K562 (cell line): ENCODE data around the gene USP28. TPM values are rescaled to one million over a fixed set of nuclear protein-coding genes. Genes with fewer than 3 reads are reported as not detected.

ENCODE experiments used
- CBFB ChIP-seq: sonication (generic); formaldehyde crosslinking; IDR thresholded peaks from 2 replicates; pipeline ENCODE4 v1.4.0; 2020; ENCODE audit warnings: mild to moderate bottlenecking, missing genetic modification reagents
- FOS ChIP-seq: IDR thresholded peaks from 3 replicates; pipeline ENCODE4 v1.6.1; 2011; ENCODE audit not compliant: insufficient read length; ENCODE audit errors: extremely low read depth
- FOXJ2 ChIP-seq: fragments of 200-800 bp; sonication (Bioruptor generic); IDR thresholded peaks from 2 replicates; pipeline ENCODE4 v1.6.1; 2016; ENCODE audit warnings: missing genetic modification characterization, missing compliant biosample characterization
- FOXK1 ChIP-seq: sonication (generic); formaldehyde crosslinking; IDR thresholded peaks from 2 replicates; pipeline ENCODE4 v1.8.0; 2022; ENCODE audit warnings: missing genetic modification reagents, mild to moderate bottlenecking, borderline replicate concordance
- PHB ChIP-seq: fragments of 250-450 bp; sonication (Bioruptor Pico); IDR thresholded peaks from 2 replicates; pipeline ENCODE4 v1.5.0; 2021
- RCOR1 ChIP-seq, 2 experiments: IDR thresholded peaks; 2 replicates each; pipeline ENCODE4 v1.6.1; 2012; ENCODE audit warnings: low read depth in 2 of 2, low read length in 2 of 2, borderline replicate concordance in 1 of 2, improper control_type of control experiment in 1 of 2
- SOX6 ChIP-seq: fragments of 450-650 bp; IDR thresholded peaks from 2 replicates; pipeline ENCODE4 v1.6.1; 2014; ENCODE audit warnings: mild to moderate bottlenecking
- WHSC1 ChIP-seq: IDR thresholded peaks from one replicate; pipeline ENCODE4 v1.6.1; 2012; ENCODE audit warnings: low read length, control low read depth, inconsistent platforms
- ZNF133 ChIP-seq: fragments of 250-450 bp; sonication (Bioruptor Pico); IDR thresholded peaks from 2 replicates; pipeline ENCODE4 v1.4.0; 2020; ENCODE audit warnings: mild to moderate bottlenecking
- ZNF57 ChIP-seq: fragments of 450-650 bp; formaldehyde crosslinking; IDR thresholded peaks from 2 replicates; pipeline ENCODE4 v1.4.0; 2020; ENCODE audit warnings: mild to moderate bottlenecking, moderate library complexity
- ZNF696 ChIP-seq: fragments of 250-450 bp; sonication (Bioruptor Pico); conservative IDR thresholded peaks from 2 replicates; pipeline ENCODE4 v1.4.0; 2020; ENCODE audit warnings: mild to moderate bottlenecking, moderate library complexity
- polyA plus RNA-seq, 8 experiments: library from polyadenylated mRNA; depleted of rRNA in 4 of 8; stranded (reverse) in 5 of 8; unstranded in 3 of 8; fragments of >200 nt; fragmentation: Nextera tagmentation in 2 of 8; fragmentation: Illumina TruSeq in 1 of 8; extraction: Ambion mirVana in 2 of 8; extraction: Trizol in 1 of 8; gene quantifications; 2 replicates each; pipeline versions ENCODE4 v1.2.1 to v1.2.3, GENCODE V29; 2011 to 2014; ENCODE audit warnings: inconsistent platforms in 1 of 8, missing spikeins in 1 of 8
- total RNA-seq, 7 experiments: library from RNA; depleted of rRNA in 6 of 7; stranded (reverse); fragments of >200 nt in 6 of 7; fragmentation: Illumina TruSeq in 2 of 7; extraction: Trizol in 2 of 7; gene quantifications; 2 replicates each; pipeline versions ENCODE4 v1.2.1 to v1.2.3, GENCODE V29; 2011 to 2021; ENCODE audit warnings: low replicate concordance in 1 of 7
- TF ChIP-seq, protein P1 (sequence below), 2 experiments: fragments of 450-650 bp in 1 of 2; IDR thresholded peaks; 2 replicates each; pipeline ENCODE4 v1.6.1; 2011 to 2017; ENCODE audit warnings: low read depth in 2 of 2, antibody characterized with exemption in 1 of 2, borderline replicate concordance in 1 of 2, low read length in 1 of 2, mild to moderate bottlenecking in 1 of 2, mixed read lengths in 1 of 2; ENCODE audit not compliant: control insufficient read depth in 1 of 2
- TF ChIP-seq, protein P2 (sequence below): fragments of 450-650 bp; IDR thresholded peaks from 2 replicates; pipeline ENCODE4 v1.6.1; 2016; ENCODE audit warnings: mild to moderate bottlenecking, moderate library complexity

USP28 gene
- total and polyA plus RNA-seq, 9 of the 15 experiments (the other 6 are each of a cell fraction or from before 2014, with no cell fraction given): 3.7 to 42.7 (median 20.3) TPM

DNA sequence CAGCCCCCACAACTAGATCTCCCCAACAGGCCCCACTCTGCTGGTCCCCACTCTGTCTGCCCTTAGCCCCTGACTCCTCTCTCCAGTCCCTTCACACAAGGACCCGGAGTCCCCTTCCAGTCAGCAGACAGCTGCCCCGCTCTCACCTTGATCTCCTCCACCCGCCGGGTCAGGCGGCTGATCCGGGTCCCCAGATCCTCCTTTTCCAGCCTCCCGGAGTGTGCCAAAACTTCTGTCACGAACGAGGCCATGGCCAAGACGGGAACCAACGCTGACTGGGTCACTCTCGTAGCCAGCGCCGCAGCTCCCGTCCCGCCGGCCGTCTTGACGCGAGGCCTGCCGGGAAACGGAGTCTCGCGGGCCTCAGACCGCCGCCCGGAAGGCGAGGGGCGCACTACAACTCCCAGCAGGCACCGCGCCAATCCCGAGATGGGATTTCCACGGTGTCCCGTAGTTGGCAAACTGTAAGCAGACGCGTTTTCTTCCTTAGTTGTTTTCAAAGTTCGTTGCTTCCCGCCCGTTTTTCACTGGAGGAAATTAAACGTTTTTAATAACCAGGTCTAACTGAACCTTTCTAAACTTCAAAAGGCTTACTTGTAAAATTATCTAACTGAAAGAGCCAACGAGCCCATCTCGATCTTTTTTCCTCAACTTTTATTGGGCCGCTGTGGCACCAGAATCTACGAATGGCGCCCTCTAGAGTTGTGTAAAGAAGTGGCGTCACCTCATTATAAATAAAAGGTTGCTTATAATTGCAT lies 101.8 kb downstream of the USP28 start, which contains the start of gene ZW10 (continued):
- TF ChIP-seq, protein P1, sequence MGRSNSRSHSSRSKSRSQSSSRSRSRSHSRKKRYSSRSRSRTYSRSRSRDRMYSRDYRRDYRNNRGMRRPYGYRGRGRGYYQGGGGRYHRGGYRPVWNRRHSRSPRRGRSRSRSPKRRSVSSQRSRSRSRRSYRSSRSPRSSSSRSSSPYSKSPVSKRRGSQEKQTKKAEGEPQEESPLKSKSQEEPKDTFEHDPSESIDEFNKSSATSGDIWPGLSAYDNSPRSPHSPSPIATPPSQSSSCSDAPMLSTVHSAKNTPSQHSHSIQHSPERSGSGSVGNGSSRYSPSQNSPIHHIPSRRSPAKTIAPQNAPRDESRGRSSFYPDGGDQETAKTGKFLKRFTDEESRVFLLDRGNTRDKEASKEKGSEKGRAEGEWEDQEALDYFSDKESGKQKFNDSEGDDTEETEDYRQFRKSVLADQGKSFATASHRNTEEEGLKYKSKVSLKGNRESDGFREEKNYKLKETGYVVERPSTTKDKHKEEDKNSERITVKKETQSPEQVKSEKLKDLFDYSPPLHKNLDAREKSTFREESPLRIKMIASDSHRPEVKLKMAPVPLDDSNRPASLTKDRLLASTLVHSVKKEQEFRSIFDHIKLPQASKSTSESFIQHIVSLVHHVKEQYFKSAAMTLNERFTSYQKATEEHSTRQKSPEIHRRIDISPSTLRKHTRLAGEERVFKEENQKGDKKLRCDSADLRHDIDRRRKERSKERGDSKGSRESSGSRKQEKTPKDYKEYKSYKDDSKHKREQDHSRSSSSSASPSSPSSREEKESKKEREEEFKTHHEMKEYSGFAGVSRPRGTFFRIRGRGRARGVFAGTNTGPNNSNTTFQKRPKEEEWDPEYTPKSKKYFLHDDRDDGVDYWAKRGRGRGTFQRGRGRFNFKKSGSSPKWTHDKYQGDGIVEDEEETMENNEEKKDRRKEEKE (IDR thresholded peaks at IDR 0.05; ENCODE audit: borderline replicate concordance in 1 of 2, control insufficient read depth in 1 of 2, low read depth in 2 of 2, low read length in 1 of 2): no peak
- TF ChIP-seq ZNF57 (CRISPR knock-in tag) (no peak), CBFB (0 out of 2 replicates have a peak, but pooled peaks have one; percentile 42), RCOR1 (IDR thresholded peaks at IDR 0.05; ENCODE audit: borderline replicate concordance in 1 of 2, low read depth in 2 of 2, low read length in 2 of 2) (peak in 1 of 2 experiments; percentile 45; a peak in 2 of 4 replicates), PHB (CRISPR knock-in tag) (no peak), ZNF133 (CRISPR knock-in tag) (no peak), WHSC1 (no peak), FOS (no peak), FOXK1 (CRISPR knock-in tag) (no peak), ZNF696 (CRISPR knock-in tag) (no peak), SOX6 (no peak), FOXJ2 (tag) (no peak)
- TF ChIP-seq, protein P2, sequence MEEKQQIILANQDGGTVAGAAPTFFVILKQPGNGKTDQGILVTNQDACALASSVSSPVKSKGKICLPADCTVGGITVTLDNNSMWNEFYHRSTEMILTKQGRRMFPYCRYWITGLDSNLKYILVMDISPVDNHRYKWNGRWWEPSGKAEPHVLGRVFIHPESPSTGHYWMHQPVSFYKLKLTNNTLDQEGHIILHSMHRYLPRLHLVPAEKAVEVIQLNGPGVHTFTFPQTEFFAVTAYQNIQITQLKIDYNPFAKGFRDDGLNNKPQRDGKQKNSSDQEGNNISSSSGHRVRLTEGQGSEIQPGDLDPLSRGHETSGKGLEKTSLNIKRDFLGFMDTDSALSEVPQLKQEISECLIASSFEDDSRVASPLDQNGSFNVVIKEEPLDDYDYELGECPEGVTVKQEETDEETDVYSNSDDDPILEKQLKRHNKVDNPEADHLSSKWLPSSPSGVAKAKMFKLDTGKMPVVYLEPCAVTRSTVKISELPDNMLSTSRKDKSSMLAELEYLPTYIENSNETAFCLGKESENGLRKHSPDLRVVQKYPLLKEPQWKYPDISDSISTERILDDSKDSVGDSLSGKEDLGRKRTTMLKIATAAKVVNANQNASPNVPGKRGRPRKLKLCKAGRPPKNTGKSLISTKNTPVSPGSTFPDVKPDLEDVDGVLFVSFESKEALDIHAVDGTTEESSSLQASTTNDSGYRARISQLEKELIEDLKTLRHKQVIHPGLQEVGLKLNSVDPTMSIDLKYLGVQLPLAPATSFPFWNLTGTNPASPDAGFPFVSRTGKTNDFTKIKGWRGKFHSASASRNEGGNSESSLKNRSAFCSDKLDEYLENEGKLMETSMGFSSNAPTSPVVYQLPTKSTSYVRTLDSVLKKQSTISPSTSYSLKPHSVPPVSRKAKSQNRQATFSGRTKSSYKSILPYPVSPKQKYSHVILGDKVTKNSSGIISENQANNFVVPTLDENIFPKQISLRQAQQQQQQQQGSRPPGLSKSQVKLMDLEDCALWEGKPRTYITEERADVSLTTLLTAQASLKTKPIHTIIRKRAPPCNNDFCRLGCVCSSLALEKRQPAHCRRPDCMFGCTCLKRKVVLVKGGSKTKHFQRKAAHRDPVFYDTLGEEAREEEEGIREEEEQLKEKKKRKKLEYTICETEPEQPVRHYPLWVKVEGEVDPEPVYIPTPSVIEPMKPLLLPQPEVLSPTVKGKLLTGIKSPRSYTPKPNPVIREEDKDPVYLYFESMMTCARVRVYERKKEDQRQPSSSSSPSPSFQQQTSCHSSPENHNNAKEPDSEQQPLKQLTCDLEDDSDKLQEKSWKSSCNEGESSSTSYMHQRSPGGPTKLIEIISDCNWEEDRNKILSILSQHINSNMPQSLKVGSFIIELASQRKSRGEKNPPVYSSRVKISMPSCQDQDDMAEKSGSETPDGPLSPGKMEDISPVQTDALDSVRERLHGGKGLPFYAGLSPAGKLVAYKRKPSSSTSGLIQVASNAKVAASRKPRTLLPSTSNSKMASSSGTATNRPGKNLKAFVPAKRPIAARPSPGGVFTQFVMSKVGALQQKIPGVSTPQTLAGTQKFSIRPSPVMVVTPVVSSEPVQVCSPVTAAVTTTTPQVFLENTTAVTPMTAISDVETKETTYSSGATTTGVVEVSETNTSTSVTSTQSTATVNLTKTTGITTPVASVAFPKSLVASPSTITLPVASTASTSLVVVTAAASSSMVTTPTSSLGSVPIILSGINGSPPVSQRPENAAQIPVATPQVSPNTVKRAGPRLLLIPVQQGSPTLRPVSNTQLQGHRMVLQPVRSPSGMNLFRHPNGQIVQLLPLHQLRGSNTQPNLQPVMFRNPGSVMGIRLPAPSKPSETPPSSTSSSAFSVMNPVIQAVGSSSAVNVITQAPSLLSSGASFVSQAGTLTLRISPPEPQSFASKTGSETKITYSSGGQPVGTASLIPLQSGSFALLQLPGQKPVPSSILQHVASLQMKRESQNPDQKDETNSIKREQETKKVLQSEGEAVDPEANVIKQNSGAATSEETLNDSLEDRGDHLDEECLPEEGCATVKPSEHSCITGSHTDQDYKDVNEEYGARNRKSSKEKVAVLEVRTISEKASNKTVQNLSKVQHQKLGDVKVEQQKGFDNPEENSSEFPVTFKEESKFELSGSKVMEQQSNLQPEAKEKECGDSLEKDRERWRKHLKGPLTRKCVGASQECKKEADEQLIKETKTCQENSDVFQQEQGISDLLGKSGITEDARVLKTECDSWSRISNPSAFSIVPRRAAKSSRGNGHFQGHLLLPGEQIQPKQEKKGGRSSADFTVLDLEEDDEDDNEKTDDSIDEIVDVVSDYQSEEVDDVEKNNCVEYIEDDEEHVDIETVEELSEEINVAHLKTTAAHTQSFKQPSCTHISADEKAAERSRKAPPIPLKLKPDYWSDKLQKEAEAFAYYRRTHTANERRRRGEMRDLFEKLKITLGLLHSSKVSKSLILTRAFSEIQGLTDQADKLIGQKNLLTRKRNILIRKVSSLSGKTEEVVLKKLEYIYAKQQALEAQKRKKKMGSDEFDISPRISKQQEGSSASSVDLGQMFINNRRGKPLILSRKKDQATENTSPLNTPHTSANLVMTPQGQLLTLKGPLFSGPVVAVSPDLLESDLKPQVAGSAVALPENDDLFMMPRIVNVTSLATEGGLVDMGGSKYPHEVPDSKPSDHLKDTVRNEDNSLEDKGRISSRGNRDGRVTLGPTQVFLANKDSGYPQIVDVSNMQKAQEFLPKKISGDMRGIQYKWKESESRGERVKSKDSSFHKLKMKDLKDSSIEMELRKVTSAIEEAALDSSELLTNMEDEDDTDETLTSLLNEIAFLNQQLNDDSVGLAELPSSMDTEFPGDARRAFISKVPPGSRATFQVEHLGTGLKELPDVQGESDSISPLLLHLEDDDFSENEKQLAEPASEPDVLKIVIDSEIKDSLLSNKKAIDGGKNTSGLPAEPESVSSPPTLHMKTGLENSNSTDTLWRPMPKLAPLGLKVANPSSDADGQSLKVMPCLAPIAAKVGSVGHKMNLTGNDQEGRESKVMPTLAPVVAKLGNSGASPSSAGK: no peak
